OCI-LY1 (cell line): Measurements from ENCODE around the gene ATAD3A.

Source experiments
- EZH2 ChIP-seq: fragments of 200-600 bp; sonication (generic), shearing (Covaris generic); IDR thresholded peaks from 2 replicates; pipeline ENCODE4 v1.8.0; 2017; ENCODE audit warnings: borderline replicate concordance, mixed run types, mild to moderate bottlenecking, antibody characterized with exemption, low read length, moderate library complexity, mixed read lengths
- TF ChIP-seq, protein P1 (sequence below): fragments of 200-600 bp; sonication (generic), shearing (Covaris generic); IDR thresholded peaks from 2 replicates; pipeline ENCODE4 v1.5.1; 2017; ENCODE audit warnings: mild to moderate bottlenecking, antibody characterized with exemption, low read length, moderate library complexity, mixed read lengths

GRCh38 chr1:1548591-1548990, 36.6 kb downstream of the ATAD3A start:
- TF ChIP-seq, protein P1, sequence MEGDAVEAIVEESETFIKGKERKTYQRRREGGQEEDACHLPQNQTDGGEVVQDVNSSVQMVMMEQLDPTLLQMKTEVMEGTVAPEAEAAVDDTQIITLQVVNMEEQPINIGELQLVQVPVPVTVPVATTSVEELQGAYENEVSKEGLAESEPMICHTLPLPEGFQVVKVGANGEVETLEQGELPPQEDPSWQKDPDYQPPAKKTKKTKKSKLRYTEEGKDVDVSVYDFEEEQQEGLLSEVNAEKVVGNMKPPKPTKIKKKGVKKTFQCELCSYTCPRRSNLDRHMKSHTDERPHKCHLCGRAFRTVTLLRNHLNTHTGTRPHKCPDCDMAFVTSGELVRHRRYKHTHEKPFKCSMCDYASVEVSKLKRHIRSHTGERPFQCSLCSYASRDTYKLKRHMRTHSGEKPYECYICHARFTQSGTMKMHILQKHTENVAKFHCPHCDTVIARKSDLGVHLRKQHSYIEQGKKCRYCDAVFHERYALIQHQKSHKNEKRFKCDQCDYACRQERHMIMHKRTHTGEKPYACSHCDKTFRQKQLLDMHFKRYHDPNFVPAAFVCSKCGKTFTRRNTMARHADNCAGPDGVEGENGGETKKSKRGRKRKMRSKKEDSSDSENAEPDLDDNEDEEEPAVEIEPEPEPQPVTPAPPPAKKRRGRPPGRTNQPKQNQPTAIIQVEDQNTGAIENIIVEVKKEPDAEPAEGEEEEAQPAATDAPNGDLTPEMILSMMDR = no peak
- no peak for TF ChIP-seq EZH2
